ENCODE results near the gene TBC1D19. TPM values are rescaled to one million over a fixed set of nuclear protein-coding genes. Genes with fewer than 3 reads are reported as not detected.

TBC1D19 gene
- total and polyA plus RNA-seq, 2 donors (not counting 1 experiment from before 2014, with no cell fraction given), result 1.8 to 11.0 TPM

DNA sequence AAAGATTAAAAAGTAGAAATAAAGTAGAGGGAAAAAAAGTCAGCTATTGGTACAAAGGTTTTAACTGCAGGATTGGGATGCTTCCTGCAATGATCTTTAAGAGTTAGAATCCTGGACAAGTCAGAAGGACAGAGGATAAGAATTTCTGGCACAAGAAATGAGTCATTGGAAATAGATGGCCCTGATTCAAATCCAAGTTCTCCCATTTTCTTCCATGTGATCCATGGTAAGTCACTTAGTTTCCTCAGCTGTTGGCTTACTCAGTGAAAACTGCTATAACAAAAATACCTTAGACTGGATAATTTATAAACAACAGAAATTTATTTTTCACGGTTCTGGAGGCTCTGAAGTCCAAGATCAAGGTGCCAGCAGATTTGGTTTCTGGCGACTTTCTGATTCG lies 13.3 kb upstream of the TBC1D19 start:
- Histone ChIP-seq H4K20me1 (ENCODE audit: control insufficient read depth, insufficient read depth, low read length, poor library complexity, severe bottlenecking) (no peaks in the 10 kb centered on the region), H3K4me3 (ENCODE audit: control extremely low read depth in 1 of 5, extremely low read depth in 1 of 5, insufficient read depth in 1 of 5, low read depth in 2 of 5, low read length in 4 of 5) (no peak overlapping the region), H3K4me1 (ENCODE audit: control insufficient read depth in 2 of 2, insufficient read depth in 2 of 2, low read length in 2 of 2) (no peaks in the 10 kb centered on the region), H3K9ac (ENCODE audit: low read length) (no peak overlapping the region), H2AFZ (ENCODE audit: insufficient read depth, low read depth, low read length, poor library complexity, severe bottlenecking) (no peak overlapping the region), H3K27me3 (replicated peaks in 1 of 4; ENCODE audit: control extremely low read depth in 1 of 4, control insufficient read depth in 3 of 4, insufficient read depth in 4 of 4, low read length in 3 of 4) (peaks cover 0 to 5% (median 2%) of the 10 kb centered on the region in 4 experiments), H3K9me3 (ENCODE audit: control extremely low read depth in 1 of 3, control insufficient read depth in 2 of 3, insufficient read depth in 1 of 3, low read length in 2 of 3) (no peaks in the 10 kb centered on the region), H3K27ac (ENCODE audit: low read length in 2 of 2) (no peak overlapping the region), H3K36me3 (replicated peaks in 1 of 2; ENCODE audit: control extremely low read depth in 1 of 2, control insufficient read depth in 1 of 2, extremely low read depth in 1 of 2, insufficient read depth in 2 of 2, low read length in 1 of 2) (no peaks in the 10 kb centered on the region), H3K4me2 (replicated peaks; ENCODE audit: low read depth, low read length, poor library complexity, severe bottlenecking) (no peak overlapping the region), H3K79me2 (ENCODE audit: control insufficient read depth, insufficient read depth, low read length) (no peaks in the 10 kb centered on the region)
- Mint-ChIP-seq H3K4me1 (no peaks in the 10 kb centered on the region), H3K27me3 (peaks cover 10% of the 10 kb centered on the region), H3K27ac (no peak overlapping the region), H3K4me3 (no peak overlapping the region), H3K9me3 (ENCODE audit: insufficient read depth) (no peaks in the 10 kb centered on the region)
- WGBS (ENCODE audit: insufficient coverage), result no CpG with 5 or more reads among the region's 3 CpGs
- DNase-seq (no peak), ATAC-seq (ENCODE audit: low read depth) (no peak)
- CTCF ChIA-PET, result no interaction called here
- TF ChIP-seq, protein P1, sequence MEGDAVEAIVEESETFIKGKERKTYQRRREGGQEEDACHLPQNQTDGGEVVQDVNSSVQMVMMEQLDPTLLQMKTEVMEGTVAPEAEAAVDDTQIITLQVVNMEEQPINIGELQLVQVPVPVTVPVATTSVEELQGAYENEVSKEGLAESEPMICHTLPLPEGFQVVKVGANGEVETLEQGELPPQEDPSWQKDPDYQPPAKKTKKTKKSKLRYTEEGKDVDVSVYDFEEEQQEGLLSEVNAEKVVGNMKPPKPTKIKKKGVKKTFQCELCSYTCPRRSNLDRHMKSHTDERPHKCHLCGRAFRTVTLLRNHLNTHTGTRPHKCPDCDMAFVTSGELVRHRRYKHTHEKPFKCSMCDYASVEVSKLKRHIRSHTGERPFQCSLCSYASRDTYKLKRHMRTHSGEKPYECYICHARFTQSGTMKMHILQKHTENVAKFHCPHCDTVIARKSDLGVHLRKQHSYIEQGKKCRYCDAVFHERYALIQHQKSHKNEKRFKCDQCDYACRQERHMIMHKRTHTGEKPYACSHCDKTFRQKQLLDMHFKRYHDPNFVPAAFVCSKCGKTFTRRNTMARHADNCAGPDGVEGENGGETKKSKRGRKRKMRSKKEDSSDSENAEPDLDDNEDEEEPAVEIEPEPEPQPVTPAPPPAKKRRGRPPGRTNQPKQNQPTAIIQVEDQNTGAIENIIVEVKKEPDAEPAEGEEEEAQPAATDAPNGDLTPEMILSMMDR (IDR thresholded peaks at IDR 0.05), result no peak
- TF ChIP-seq EZH2 (IDR thresholded peaks at IDR 0.05; ENCODE audit: borderline replicate concordance, insufficient read depth, low read depth, low read length, poor library complexity, severe bottlenecking), result no peak
- intact Hi-C loops (cut with micrococcal nuclease), result no loop called here
- POLR2A ChIA-PET, result no interaction called here

DNA sequence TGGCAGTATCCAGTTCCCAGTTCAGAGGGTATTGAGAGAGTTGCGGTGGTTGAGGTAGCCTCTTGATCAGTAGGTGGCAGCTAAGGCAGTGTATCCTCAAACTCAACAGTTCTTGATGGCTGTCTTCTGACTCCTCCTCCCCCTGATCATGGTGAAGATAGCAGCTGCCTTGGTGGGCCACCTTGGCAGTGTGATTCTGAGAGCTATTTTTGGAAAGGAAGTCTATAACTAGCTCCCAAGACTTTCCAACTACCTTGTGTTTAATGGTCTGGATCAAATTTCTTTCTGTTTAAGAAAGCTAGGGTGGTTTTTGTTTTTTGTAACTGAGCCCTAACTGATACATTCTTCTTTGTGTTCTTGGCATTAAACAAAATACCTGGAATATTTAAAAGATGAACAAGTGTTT lies 10.5 kb upstream of the TBC1D19 start:
- no peaks in the 10 kb centered on the region for H3K36me3 ChIP-seq (replicated peaks in 1 of 2; ENCODE audit: control extremely low read depth in 1 of 2, control insufficient read depth in 1 of 2, extremely low read depth in 1 of 2, insufficient read depth in 2 of 2, low read length in 1 of 2)
- ChIA-PET CTCF (no interaction called here), POLR2A (no interaction called here)
- Mint-ChIP-seq H3K27ac (no peak overlapping the region), H3K4me3 (no peak overlapping the region), H3K4me1 (no peaks in the 10 kb centered on the region), H3K27me3 (peaks cover 20% of the 10 kb centered on the region), H3K9me3 (ENCODE audit: insufficient read depth) (no peaks in the 10 kb centered on the region)
- no CpG with 5 or more reads among the region's 1 CpG for WGBS (ENCODE audit: insufficient coverage)
- H3K79me2 ChIP-seq (ENCODE audit: control insufficient read depth, insufficient read depth, low read length), result no peaks in the 10 kb centered on the region
- H3K9me3 ChIP-seq (ENCODE audit: control extremely low read depth in 1 of 3, control insufficient read depth in 2 of 3, insufficient read depth in 1 of 3, low read length in 2 of 3), result no peaks in the 10 kb centered on the region
- no peaks in the 10 kb centered on the region for H4K20me1 ChIP-seq (ENCODE audit: control insufficient read depth, insufficient read depth, low read length, poor library complexity, severe bottlenecking)
- no peak overlapping the region for H3K4me3 ChIP-seq (ENCODE audit: control extremely low read depth in 1 of 5, extremely low read depth in 1 of 5, insufficient read depth in 1 of 5, low read depth in 2 of 5, low read length in 4 of 5)
- intact Hi-C loops (cut with micrococcal nuclease), result no loop called here
- no peaks in the 10 kb centered on the region for H3K4me1 ChIP-seq (ENCODE audit: control insufficient read depth in 2 of 2, insufficient read depth in 2 of 2, low read length in 2 of 2)
- ATAC-seq (ENCODE audit: low read depth), result no peak
- peaks cover 0 to 6% (median under 1%) of the 10 kb centered on the region in 4 experiments for H3K27me3 ChIP-seq (replicated peaks in 1 of 4; ENCODE audit: control extremely low read depth in 1 of 4, control insufficient read depth in 3 of 4, insufficient read depth in 4 of 4, low read length in 3 of 4)
- no peak overlapping the region for H3K4me2 ChIP-seq (replicated peaks; ENCODE audit: low read depth, low read length, poor library complexity, severe bottlenecking)
- H3K9ac ChIP-seq (ENCODE audit: low read length), result no peak overlapping the region
- TF ChIP-seq EZH2 (IDR thresholded peaks at IDR 0.05; ENCODE audit: borderline replicate concordance, insufficient read depth, low read depth, low read length, poor library complexity, severe bottlenecking), result no peak
- TF ChIP-seq, protein P1 (IDR thresholded peaks at IDR 0.05), result no peak
- no peak overlapping the region for H3K27ac ChIP-seq (ENCODE audit: low read length in 2 of 2)
- H2AFZ ChIP-seq (ENCODE audit: insufficient read depth, low read depth, low read length, poor library complexity, severe bottlenecking), result no peak overlapping the region
- no peak for DNase-seq
